Vagina (tissue), 2 donors: ENCODE results near the gene C19orf53.

Source experiments
- POLR2A ChIP-seq, 2 donors: fragments of 450-650 bp; IDR thresholded peaks; one replicate each; pipeline ENCODE4 v1.6.1; 2017; ENCODE audit warnings: antibody characterized with exemption in 2 of 2, mild to moderate bottlenecking in 2 of 2, moderate library complexity in 2 of 2
- TF ChIP-seq, protein P1 (sequence below), 3 experiments: fragments of 450-650 bp in 2 of 3; fragments of 200-600 bp in 1 of 3; sonication (generic) in 1 of 3; IDR thresholded peaks; one replicate each; pipeline ENCODE4 v1.5.1; 2017 to 2019; ENCODE audit warnings: antibody characterized with exemption in 3 of 3, mild to moderate bottlenecking in 2 of 3, moderate library complexity in 2 of 3

DNA sequence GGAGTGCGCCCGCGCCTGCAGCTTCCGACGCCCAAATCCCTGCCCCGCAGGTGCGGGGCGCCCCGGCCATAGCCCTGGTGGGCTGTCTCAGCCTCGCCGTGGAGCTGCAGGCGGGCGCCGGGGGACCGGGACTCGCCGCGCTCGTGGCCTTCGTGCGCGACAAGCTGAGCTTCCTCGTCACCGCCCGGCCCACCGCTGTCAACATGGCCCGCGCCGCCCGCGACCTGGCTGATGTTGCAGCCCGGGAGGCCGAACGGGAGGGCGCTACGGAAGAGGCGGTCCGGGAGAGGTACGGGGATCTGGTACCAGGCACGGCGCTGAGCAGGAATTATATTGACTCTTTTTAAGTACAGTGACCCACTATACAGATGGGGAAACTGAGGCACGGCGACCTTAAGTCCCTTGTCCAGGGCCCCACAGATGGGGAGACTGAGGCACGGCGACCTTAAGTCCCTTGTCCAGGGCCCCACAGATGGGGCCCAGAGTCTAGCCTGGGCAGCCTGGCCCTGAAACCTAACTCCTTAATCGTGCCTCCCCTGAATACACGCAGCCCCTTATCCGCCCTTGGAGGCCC, 9.3 kb upstream of the C19orf53 start:
- no peak for TF ChIP-seq POLR2A (IDR thresholded peaks at IDR 0.05)
- TF ChIP-seq, protein P1, sequence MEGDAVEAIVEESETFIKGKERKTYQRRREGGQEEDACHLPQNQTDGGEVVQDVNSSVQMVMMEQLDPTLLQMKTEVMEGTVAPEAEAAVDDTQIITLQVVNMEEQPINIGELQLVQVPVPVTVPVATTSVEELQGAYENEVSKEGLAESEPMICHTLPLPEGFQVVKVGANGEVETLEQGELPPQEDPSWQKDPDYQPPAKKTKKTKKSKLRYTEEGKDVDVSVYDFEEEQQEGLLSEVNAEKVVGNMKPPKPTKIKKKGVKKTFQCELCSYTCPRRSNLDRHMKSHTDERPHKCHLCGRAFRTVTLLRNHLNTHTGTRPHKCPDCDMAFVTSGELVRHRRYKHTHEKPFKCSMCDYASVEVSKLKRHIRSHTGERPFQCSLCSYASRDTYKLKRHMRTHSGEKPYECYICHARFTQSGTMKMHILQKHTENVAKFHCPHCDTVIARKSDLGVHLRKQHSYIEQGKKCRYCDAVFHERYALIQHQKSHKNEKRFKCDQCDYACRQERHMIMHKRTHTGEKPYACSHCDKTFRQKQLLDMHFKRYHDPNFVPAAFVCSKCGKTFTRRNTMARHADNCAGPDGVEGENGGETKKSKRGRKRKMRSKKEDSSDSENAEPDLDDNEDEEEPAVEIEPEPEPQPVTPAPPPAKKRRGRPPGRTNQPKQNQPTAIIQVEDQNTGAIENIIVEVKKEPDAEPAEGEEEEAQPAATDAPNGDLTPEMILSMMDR (IDR thresholded peaks at IDR 0.05): no peak
